Stimulated activated naive CD8-positive, alpha-beta T cell treated with anti-CD3 and anti-CD28 coated beads, Interleukin-15, Interleukin-2, amounts not matched to agents 100 U/mL and 50 U/mL, for 24 hours (primary cell): Measurements from ENCODE around the gene SHE.
"Not testable (repeated sequence)": the region's sequence is repeated elsewhere in the genome, so short reads cannot be mapped to it uniquely, and the experiment has no call there.

Source experiments
- ATAC-seq: fragments of 150-1000 bp; cut with Tn5 transposase; one replicate; pipeline ENCODE4 v1.10.0; 2021
- DNase-seq: peaks from one replicate; pipeline ENCODE4 v3.0.0; 2021

The SHE gene

GRCh38 chr1:154502066-154502743 lies at the start of gene SHE, which contains the start of gene TDRD10:
SHE (minus strand) TSS chr1:154502412; CDS start chr1:154502026, 386 bp downstream.
TDRD10 (plus strand) TSS chr1:154502219; CDS start chr1:154506904, 4,685 bp downstream.
- peak; percentile 23 for DNase-seq
- ATAC-seq = no peak

DNA sequence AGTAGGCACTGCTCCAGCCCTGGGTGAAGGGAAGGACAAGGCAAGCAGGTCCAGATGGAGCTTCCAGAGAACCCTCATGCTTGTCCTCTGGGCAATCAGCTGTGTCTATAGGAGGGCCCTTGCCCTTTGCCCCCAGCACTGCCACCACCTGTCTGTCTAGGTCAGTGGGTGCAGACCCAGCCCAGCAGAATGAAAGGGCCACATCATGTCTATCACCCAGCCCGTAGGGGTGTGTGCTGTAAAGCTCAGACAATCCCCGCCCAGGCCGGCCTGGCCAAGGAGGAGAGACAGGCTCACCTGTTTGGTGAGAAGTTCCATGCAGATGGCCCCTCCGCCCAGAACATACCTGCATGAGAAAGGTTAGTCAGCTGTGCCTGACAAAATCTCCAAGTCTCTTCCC lies 49.3 kb upstream of the SHE start:
- no peak for ATAC-seq

GRCh38 chr1:154550657-154551056 lies 48.4 kb upstream of the SHE start:
- ATAC-seq (no peak), DNase-seq (no peak)

More for the DNA sequence above, 49.3 kb upstream of the SHE start:
- no peak for DNase-seq

DNA sequence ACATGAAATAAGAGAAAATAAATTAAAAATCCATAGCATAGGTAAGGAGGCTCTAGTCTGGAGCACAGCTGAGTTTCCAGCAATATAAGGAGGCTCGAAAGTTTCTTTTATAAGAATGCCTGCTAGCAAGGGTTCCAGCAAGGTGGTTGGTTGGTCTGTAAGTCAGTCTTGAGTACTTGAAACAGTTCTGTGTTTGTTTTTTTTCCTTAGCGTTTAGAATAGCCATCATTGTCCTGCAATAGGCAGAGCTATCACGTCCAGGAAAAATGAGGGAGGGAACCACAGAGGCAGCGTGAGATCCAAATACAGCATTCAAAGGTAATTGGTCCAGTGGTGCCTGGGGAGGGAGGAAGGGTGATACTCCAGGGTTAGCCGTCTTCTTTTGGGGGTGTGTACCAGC lies 47.9 kb upstream of the SHE start:
- no peak for ATAC-seq
- no peak for DNase-seq

- ATAC-seq = no peak
- DNase-seq = no peak
Observed at GRCh38 chr1:154549202-154549770, 47.1 kb upstream of the SHE start.

- ATAC-seq (no peak), DNase-seq (no peak)
Observed at GRCh38 chr1:154548028-154548427, 45.8 kb upstream of the SHE start.

GRCh38 chr1:154547105-154547732 lies 45.0 kb upstream of the SHE start:
- no peak for ATAC-seq
- no peak for DNase-seq

DNA sequence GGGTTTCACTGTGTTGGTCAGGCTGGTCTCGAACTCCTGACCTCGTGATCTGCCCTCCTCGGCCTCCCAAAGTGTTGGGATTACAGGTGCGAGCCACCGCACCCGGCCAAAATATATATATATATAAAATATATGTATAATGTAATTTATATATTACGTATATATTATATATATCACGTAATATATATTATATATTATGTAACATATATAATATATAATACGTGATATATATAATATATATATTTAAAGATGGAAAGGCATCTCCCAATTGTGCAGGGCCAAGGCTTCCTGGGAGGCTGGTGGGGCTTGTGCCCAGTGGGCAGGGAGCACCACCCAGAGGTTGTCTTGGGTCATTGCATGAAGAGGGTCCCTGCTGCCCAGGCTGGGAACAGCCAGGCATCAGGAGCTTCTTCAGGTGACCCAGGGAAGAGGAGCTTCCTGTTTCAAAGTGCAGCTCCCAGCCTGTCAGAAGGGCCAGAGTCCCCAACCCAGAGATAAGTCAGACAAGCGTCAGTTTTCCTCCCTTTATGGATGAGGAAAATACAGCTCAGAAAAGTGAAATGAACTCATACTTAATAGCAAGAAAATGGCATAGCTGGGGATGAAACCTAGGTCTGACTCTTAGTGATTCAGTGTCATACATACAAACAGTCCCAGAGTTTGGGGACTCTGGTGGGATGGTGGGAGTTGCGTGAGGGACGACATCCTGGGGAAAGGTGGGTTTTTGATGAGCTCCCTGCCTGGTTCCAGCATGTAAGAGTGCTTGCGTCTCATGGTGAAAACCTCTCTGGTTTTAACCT lies 44.3 kb upstream of the SHE start:
- DNase-seq (peak; percentile 70), ATAC-seq (peak; percentile 78)

DNA sequence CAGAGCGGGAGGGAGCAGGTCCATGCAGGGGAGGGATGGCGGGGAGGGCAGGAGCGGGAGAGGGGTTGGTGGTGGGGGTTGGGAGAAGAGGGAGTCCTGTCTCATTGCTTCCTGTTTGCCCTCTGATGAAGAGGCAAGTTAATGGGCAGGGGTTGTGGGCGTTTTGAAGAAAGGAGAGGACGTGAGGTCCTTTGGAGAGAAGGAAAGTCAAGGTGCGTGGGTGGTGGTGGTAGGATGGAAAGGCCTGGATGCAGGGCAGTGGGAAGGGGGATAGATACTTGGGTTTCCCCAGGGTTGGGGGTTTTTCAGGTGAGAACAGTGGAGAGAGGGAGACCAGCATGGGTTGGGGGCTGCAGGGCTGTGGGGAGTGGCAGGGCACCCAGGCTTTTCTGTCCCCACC lies 39.0 kb upstream of the SHE start:
- no peak for ATAC-seq
- DNase-seq = no peak

DNA sequence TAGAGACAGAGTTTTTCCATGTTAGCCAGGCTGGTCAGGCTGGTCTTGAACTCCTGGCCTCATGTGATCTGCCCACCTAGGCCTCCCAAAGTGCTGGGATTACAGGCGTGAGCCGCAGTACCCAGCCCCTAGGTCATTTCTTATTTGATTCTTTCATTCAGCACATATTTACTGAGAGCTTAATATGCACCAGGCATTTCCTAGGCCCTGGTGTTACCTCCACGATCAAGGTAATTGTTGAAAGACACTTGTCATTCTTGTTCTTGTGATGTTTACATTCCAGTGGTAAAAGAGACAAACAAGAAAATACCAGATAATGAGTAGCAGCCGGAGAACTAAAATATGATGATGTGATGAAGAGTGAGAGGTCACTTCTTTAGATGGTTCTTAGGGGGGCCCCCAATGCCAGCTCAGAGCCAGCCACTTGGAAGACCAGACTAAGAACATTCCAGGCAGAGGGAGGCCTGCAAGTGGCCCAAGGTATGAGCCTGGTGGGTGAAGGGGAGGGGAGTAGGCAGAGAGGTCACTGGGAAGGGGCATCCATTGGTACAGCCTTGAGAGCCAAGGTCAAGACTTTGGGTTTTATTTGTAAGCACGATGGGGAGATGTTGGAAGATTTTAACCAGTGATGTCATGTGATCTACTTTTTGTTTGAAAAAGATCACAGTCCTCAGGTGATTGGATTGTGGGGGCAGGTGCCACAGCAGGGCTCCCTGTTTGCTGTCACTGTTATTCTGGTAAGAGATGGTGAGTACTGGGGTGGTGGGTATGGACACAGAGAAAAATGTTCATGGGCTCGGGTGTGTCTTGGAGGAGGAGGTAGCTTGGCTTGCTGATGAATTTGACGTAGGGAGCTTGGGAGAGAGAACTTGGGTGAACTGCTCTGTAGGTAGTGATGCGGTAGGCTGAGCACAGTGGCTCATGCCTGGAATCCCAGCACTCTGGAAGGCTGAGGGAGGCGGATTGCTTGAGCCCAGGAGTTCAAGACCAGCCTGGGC lies 37.6 kb upstream of the SHE start:
- ATAC-seq (no peak), DNase-seq (no peak)

DNA sequence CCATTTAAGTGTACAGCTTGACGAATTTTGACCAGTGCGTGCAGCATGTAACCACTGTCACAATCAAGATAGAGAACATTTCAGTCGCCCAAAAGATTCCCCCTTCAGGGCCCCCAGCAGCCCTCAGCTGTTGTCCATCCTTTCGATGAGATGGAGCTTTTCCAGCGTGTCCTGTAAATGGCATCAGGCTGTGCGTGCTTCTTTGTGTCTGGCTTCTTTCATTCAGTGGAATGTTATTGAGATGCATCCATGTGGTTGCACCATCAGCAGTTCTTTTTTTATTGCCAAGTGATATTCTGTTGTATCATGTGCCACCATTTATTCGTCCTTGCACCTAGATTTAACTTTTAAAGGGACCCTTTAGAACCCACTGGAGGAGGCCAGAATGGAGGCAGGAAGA lies 34.4 kb upstream of the SHE start:
- ATAC-seq = no peak
- DNase-seq = no peak

GRCh38 chr1:154533952-154534844 lies 32.0 kb upstream of the SHE start:
- no peak for ATAC-seq
- no peak for DNase-seq

DNA sequence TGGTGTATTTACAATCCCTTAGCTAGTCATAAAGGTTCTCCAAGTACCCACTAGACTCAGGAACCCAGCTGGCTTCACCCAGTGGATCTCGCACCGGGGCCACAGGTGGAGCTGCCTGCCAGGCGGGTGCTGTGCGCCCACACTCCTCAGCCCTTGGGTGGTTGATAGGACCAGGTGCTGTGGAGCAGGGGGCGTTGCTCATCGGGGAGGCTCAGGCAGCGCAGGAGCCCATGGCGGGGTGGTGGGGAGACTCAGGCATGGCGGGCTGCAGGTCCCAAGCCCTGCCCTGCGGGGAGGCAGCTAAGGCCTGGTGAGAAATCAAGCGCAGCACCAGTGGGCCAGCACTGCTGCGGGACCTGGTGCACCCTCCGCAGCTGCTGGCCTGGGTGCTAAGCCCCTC lies 29.7 kb upstream of the SHE start:
- DNase-seq, ATAC-seq: not testable (repeated sequence)

- DNase-seq (no peak), ATAC-seq (no peak)
Observed at GRCh38 chr1:154529308-154529707, 27.1 kb upstream of the SHE start.

DNA sequence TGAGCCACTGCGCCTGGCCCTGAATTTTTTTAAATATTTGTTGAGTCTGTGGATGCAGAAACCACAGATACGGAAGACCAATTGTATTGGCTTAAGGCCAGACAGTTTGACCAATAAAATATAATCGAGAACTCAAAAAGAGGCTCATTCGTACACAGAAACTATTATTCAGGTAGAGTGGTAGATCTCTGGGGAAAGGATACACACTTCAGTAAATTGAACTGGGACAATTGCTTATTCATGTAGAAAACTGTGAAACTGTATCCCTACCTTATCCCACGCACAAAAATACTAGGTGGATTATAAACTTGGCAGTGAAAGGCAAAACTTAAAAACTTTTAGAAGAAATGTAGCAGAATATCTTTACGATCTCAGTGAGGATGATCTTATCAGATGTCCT lies 25.0 kb upstream of the SHE start:
- no peak for DNase-seq
- no peak for ATAC-seq

DNA sequence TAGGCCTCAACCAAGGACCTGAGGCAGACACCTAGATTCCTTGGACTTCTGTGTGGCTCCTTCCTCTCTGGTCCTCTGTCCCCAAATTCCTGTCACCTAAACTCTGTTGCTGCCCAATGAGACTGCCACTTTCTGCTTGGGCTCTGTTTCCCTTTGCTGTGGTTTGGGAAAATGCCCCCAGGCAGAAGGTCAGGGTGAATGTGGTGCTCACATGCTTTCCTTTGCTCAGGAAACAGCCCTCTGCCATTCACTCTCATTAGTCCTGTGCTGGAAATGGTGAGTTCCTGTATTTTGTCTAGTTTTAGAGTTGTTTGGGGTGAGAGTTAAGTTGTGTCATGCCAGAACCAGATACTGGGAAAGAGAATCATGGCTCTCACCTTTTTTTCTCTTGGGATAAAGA lies 22.7 kb upstream of the SHE start:
- ATAC-seq = no peak

DNA sequence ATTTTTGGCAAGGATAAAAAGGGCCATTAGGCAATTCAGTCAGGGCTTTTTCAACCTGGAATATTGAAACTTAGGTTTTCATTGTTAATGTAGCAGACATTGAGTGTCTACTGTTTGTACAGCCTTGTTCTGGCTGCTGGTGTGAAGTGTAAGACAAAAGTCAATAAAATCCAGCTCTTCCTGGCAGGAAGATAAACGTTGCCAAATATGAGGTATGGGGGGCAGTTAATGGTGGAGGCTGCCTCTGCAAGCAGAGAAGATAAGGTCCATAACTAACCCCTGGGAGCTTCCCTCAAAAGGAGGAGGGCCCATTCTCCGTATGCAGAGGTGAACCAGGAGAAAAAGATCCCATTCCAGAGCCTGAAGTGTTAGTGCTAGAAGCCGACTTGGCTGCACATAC lies 19.5 kb upstream of the SHE start:
- DNase-seq (no peak), ATAC-seq (no peak)

More for the DNA sequence above, 22.7 kb upstream of the SHE start:
- no peak for DNase-seq

- ATAC-seq (no peak), DNase-seq (no peak)
Observed at GRCh38 chr1:154520333-154520732, 18.1 kb upstream of the SHE start.

GRCh38 chr1:154519591-154519991 lies 17.4 kb upstream of the SHE start:
- no peak for ATAC-seq
- no peak for DNase-seq

- DNase-seq = no peak
- no peak for ATAC-seq
Observed at GRCh38 chr1:154517661-154518060, 15.4 kb upstream of the SHE start.
